ENCODE measurements around the gene LDLRAD3. TPM values are rescaled to one million over a fixed set of nuclear protein-coding genes. Genes with fewer than 3 reads are reported as not detected.

The LDLRAD3 gene
- total RNA-seq, 1 experiment from 2014 or later: 28.1 TPM

- peaks cover 42% of the 10 kb centered on the region for H3K4me1 ChIP-seq (ENCODE audit: control insufficient read depth, insufficient read depth, low read length)
- in situ Hi-C loops (cut with HindIII; ENCODE audit: low pct_unique_long_range_greater_than_20kb, low sequenced_read_pairs): no loop called here
- no peaks in the 10 kb centered on the region for H3K27me3 ChIP-seq (ENCODE audit: control insufficient read depth, insufficient read depth, low read length)
- intact Hi-C loops (cut with micrococcal nuclease; ENCODE audit: unreplicated experiment): loop anchor here (10.0 kb wide), 1 partner anchor 421 kb away; the partner anchor contains the start of gene FJX1
- no TSS peak for BruUV-seq (replicated peaks)
- no peak overlapping the region for H3K4me3 ChIP-seq (ENCODE audit: low read depth in 2 of 2, low read length in 2 of 2)
- no peaks in the 10 kb centered on the region for H3K9me3 ChIP-seq (ENCODE audit: control insufficient read depth, insufficient read depth, low read depth, low read length)
- TF ChIP-seq CTCF (IDR thresholded peaks at IDR 0.05) (no peak), POLR2AphosphoS5 (IDR thresholded peaks at IDR 0.05; ENCODE audit: low read depth, low read length) (no peak), TCF7L2 (IDR thresholded peaks at IDR 0.05; ENCODE audit: low read depth, low read length) (no peak), SIN3A (IDR thresholded peaks at IDR 0.05; ENCODE audit: borderline replicate concordance, insufficient read depth, low read depth, low read length) (no peak)
- TF ChIP-seq, protein P1, sequence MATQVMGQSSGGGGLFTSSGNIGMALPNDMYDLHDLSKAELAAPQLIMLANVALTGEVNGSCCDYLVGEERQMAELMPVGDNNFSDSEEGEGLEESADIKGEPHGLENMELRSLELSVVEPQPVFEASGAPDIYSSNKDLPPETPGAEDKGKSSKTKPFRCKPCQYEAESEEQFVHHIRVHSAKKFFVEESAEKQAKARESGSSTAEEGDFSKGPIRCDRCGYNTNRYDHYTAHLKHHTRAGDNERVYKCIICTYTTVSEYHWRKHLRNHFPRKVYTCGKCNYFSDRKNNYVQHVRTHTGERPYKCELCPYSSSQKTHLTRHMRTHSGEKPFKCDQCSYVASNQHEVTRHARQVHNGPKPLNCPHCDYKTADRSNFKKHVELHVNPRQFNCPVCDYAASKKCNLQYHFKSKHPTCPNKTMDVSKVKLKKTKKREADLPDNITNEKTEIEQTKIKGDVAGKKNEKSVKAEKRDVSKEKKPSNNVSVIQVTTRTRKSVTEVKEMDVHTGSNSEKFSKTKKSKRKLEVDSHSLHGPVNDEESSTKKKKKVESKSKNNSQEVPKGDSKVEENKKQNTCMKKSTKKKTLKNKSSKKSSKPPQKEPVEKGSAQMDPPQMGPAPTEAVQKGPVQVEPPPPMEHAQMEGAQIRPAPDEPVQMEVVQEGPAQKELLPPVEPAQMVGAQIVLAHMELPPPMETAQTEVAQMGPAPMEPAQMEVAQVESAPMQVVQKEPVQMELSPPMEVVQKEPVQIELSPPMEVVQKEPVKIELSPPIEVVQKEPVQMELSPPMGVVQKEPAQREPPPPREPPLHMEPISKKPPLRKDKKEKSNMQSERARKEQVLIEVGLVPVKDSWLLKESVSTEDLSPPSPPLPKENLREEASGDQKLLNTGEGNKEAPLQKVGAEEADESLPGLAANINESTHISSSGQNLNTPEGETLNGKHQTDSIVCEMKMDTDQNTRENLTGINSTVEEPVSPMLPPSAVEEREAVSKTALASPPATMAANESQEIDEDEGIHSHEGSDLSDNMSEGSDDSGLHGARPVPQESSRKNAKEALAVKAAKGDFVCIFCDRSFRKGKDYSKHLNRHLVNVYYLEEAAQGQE (IDR thresholded peaks at IDR 0.05; ENCODE audit: insufficient read depth in 1 of 2, low read depth in 2 of 2, low read length in 1 of 2): no peak
- no peaks in the 10 kb centered on the region for H3K36me3 ChIP-seq (ENCODE audit: control insufficient read depth, insufficient read depth, low read length)
- CTCF ChIA-PET: no interaction called here
- H3K27ac ChIP-seq (ENCODE audit: low read length): peak overlapping the region; percentile 82
- POLR2A ChIA-PET: no interaction called here
- no peak for DNase-seq (ENCODE audit: low read depth, low spot score)
- peak; percentile 5; the same call in 1 of the 2 replicates for ATAC-seq
Observed at GRCh38 chr11:36035454-36035853, 91.6 kb downstream of the LDLRAD3 start.

DNA sequence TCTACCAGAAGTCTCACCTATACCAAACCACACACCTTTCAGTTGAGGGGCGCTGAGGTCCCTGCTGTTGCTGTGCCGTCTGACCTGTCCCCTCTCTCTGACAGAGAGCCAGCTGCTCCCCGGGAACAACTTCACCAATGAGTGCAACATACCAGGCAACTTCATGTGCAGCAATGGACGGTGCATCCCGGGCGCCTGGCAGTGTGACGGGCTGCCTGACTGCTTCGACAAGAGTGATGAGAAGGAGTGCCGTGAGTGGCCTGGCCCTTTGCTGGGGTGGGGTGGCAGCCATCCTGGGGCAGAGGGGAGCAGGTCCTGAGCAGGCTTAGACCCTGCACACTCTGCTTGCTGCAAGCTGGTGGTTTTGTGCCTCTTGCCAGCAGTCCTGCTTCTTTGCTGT is 92.1 kb downstream of the LDLRAD3 start:
- Histone ChIP-seq H3K9me3 (ENCODE audit: control insufficient read depth, insufficient read depth, low read depth, low read length) (no peaks in the 10 kb centered on the region), H3K4me3 (ENCODE audit: low read depth in 2 of 2, low read length in 2 of 2) (no peak overlapping the region), H3K4me1 (ENCODE audit: control insufficient read depth, insufficient read depth, low read length) (peaks cover 37% of the 10 kb centered on the region), H3K27ac (ENCODE audit: low read length) (peak overlapping the region; percentile 82; the same call in 1 of the 2 replicates), H3K27me3 (ENCODE audit: control insufficient read depth, insufficient read depth, low read length) (no peaks in the 10 kb centered on the region), H3K36me3 (ENCODE audit: control insufficient read depth, insufficient read depth, low read length) (no peaks in the 10 kb centered on the region)
- POLR2A ChIA-PET: no interaction called here
- TF ChIP-seq, protein P1 (IDR thresholded peaks at IDR 0.05; ENCODE audit: insufficient read depth in 1 of 2, low read depth in 2 of 2, low read length in 1 of 2): no peak
- TF ChIP-seq POLR2AphosphoS5 (IDR thresholded peaks at IDR 0.05; ENCODE audit: low read depth, low read length) (no peak), SIN3A (IDR thresholded peaks at IDR 0.05; ENCODE audit: borderline replicate concordance, insufficient read depth, low read depth, low read length) (no peak), TCF7L2 (IDR thresholded peaks at IDR 0.05; ENCODE audit: low read depth, low read length) (no peak), CTCF (IDR thresholded peaks at IDR 0.05) (no peak)
- in situ Hi-C loops (cut with HindIII; ENCODE audit: low pct_unique_long_range_greater_than_20kb, low sequenced_read_pairs) (no loop called here), intact Hi-C loops (cut with micrococcal nuclease; ENCODE audit: unreplicated experiment) (loop anchor here (10.0 kb wide), 1 partner anchor 421 kb away; the partner anchor contains the start of gene FJX1)
- no TSS peak for BruUV-seq (replicated peaks)
- ATAC-seq: no peak
- CTCF ChIA-PET: no interaction called here
- DNase-seq (ENCODE audit: low read depth, low spot score): no peak

All from Panc1 (cell line).